Upper lobe of left lung (tissue), 6 donors: ENCODE data around the gene ATF6B. TPM values are rescaled to one million over a fixed set of nuclear protein-coding genes. Genes with fewer than 3 reads are reported as not detected.

Experiments used
- ATAC-seq, 2 donors: fragments of 200-7000 bp; cut with Tn5 transposase; one replicate each; pipeline ENCODE4 v1.9.1; 2022; ENCODE audit warnings: mild to moderate bottlenecking in 2 of 2, moderate library complexity in 2 of 2; ENCODE audit not compliant: low FRiP score in 2 of 2
- DNase-seq, 2 donors: peaks; one replicate each; pipeline ENCODE4 v3.0.0-alpha.2; 2019 to 2020
- H3K27ac ChIP-seq, 4 donors: fragments of 200-600 bp; sonication (generic); one replicate each; pipeline ENCODE4 v1.5.1; 2016 to 2019
- H3K27me3 ChIP-seq, 4 donors: fragments of 200-600 bp; sonication (generic); one replicate each; pipeline ENCODE4 v1.5.1; 2017 to 2019
- H3K36me3 ChIP-seq, 4 donors: fragments of 200-600 bp; sonication (generic); one replicate each; pipeline ENCODE4 v1.5.1; 2016 to 2019
- H3K4me1 ChIP-seq, 4 donors: fragments of 200-600 bp; sonication (generic); one replicate each; pipeline ENCODE4 v1.5.1; 2018 to 2019
- H3K4me3 ChIP-seq, 4 donors: fragments of 200-600 bp; sonication (generic); one replicate each; pipeline ENCODE4 v1.5.1; 2017 to 2019; ENCODE audit warnings: mild to moderate bottlenecking in 2 of 4, moderate library complexity in 1 of 4
- H3K9me3 ChIP-seq, 4 donors: fragments of 200-600 bp; sonication (generic); one replicate each; pipeline ENCODE4 v1.5.1; 2018 to 2019
- CTCF ChIP-seq, 6 experiments: fragments of 450-650 bp in 4 of 6; fragments of 200-600 bp in 2 of 6; sonication (generic) in 2 of 6; IDR thresholded peaks; one replicate each; pipeline ENCODE4 v1.5.1; 2016 to 2019; ENCODE audit warnings: antibody characterized with exemption in 6 of 6
- EP300 ChIP-seq, 4 donors: sonication (generic); formaldehyde crosslinking; IDR thresholded peaks; one replicate each; pipeline ENCODE4 v1.5.1; 2017; ENCODE audit warnings: antibody characterized with exemption in 4 of 4, control low read depth in 2 of 4
- POLR2A ChIP-seq, 4 donors: fragments of 450-650 bp; IDR thresholded peaks; one replicate each; pipeline ENCODE4 v1.5.1; 2016 to 2017; ENCODE audit warnings: antibody characterized with exemption in 4 of 4, mild to moderate bottlenecking in 2 of 4
- POLR2AphosphoS5 ChIP-seq, 2 donors: sonication (generic); formaldehyde crosslinking; IDR thresholded peaks; one replicate each; pipeline ENCODE4 v1.5.1; 2017; ENCODE audit warnings: antibody characterized with exemption in 2 of 2
- WGBS, 2 donors: methylation state at CpG; one replicate each; pipeline ENCODE4 v1.1.5; 2017 to 2018; 5-methylcytosine and 5-hydroxymethylcytosine counted together
- total RNA-seq, 6 donors: library from RNA; depleted of rRNA in 4 of 6; stranded (reverse); fragments of >200 nt in 4 of 6; gene quantifications; one replicate each; pipeline versions ENCODE4 v1.1.0 to v1.2.1, GENCODE V29; 2016 to 2021
- donor health status: DM: no; HTN: no; CAD: no; lungs with moderate emphysema.
- donor health status: DM: no; HTN: yes; CAD: no; lungs with severe emphysema.

The ATF6B gene
- total RNA-seq, 6 donors from 2014 or later: 35.3 to 230 (median 95.8) TPM

- H3K4me1 ChIP-seq: peaks cover 70 to 91% (median 79%) of the 10 kb centered on the region in 4 donors
- 41 to 65% methylated on average over 7 of the region's 7 CpGs for WGBS, 2 donors
- no peak for DNase-seq
- peaks cover 6 to 19% (median 13%) of the 10 kb centered on the region in 4 donors for H3K36me3 ChIP-seq
- peaks cover 0 to 1% (median 0%) of the 10 kb centered on the region in 4 donors for H3K27me3 ChIP-seq
- peak in 1 of 2 donors; percentile 14 for ATAC-seq
- H3K27ac ChIP-seq: peak overlapping the region; percentile 79 to 86 (median 84)
- H3K4me3 ChIP-seq: no peak overlapping the region
- no peak for TF ChIP-seq EP300 (IDR thresholded peaks at IDR 0.05)
- peak in 1 of 4 donors; percentile 4 for TF ChIP-seq POLR2A (IDR thresholded peaks at IDR 0.05)
- no peak for TF ChIP-seq POLR2AphosphoS5 (IDR thresholded peaks at IDR 0.05)
- TF ChIP-seq CTCF (IDR thresholded peaks at IDR 0.05): no peak
- H3K9me3 ChIP-seq: no peaks in the 10 kb centered on the region
Observed at GRCh38 chr6:32111424-32112066, 16.5 kb downstream of the ATF6B start.

- TF ChIP-seq CTCF (IDR thresholded peaks at IDR 0.05): no peak
- TF ChIP-seq EP300 (IDR thresholded peaks at IDR 0.05): no peak
- TF ChIP-seq POLR2A (IDR thresholded peaks at IDR 0.05): no peak
- TF ChIP-seq POLR2AphosphoS5 (IDR thresholded peaks at IDR 0.05): peak in 1 of 2 donors; percentile 65
- H3K9me3 ChIP-seq: no peaks in the 10 kb centered on the region
- peaks cover 75 to 92% (median 83%) of the 10 kb centered on the region in 4 donors for H3K4me1 ChIP-seq
- DNase-seq (no peak), ATAC-seq (peak in 1 of 2 donors; percentile 7)
- H3K4me3 ChIP-seq: no peak overlapping the region
- peak overlapping the region; percentile 79 to 86 (median 84) for H3K27ac ChIP-seq
- H3K36me3 ChIP-seq: peaks cover 0 to 10% (median 3%) of the 10 kb centered on the region in 4 donors
- no peaks in the 10 kb centered on the region for H3K27me3 ChIP-seq
- WGBS, 2 donors: 42 to 52% methylated on average over 4 to 7 of the region's 7 CpGs
Observed at GRCh38 chr6:32110632-32111031, 17.4 kb downstream of the ATF6B start.

- no peak for TF ChIP-seq POLR2AphosphoS5 (IDR thresholded peaks at IDR 0.05)
- TF ChIP-seq POLR2A (IDR thresholded peaks at IDR 0.05): no peak
- no peak for TF ChIP-seq EP300 (IDR thresholded peaks at IDR 0.05)
- TF ChIP-seq CTCF (IDR thresholded peaks at IDR 0.05): no peak
- Histone ChIP-seq H3K4me1 (peaks cover 69 to 86% (median 81%) of the 10 kb centered on the region in 4 donors), H3K9me3 (no peaks in the 10 kb centered on the region), H3K27ac (peak overlapping the region; percentile 79 to 86 (median 84)), H3K27me3 (no peaks in the 10 kb centered on the region), H3K36me3 (peaks cover 0 to 1% (median 0%) of the 10 kb centered on the region in 4 donors), H3K4me3 (peak overlapping the region in 2 of 4 donors; percentile 46 to 49)
- no peak for ATAC-seq
- DNase-seq: no peak
- WGBS, 2 donors: 35 to 60% methylated on average over 6 of the region's 6 CpGs
Observed at GRCh38 chr6:32109765-32110160, 18.3 kb downstream of the ATF6B start.

GRCh38 chr6:32109114-32109764 lies 18.8 kb downstream of the ATF6B start, which contains the start of gene TNXB:
Gene TNXB, minus strand, starts transcription at chr6:32109338. Its CDS starts 11,140 bp downstream, at chr6:32098198.
- no peaks in the 10 kb centered on the region for H3K36me3 ChIP-seq
- ATAC-seq: peak; percentile 6 to 54
- H3K4me3 ChIP-seq: peak within 1 kb of the TSS; percentile 8 to 49 (median 43)
- H3K27ac ChIP-seq: peak within 1 kb of the TSS; percentile 79 to 86 (median 84)
- TF ChIP-seq POLR2A (IDR thresholded peaks at IDR 0.05) (peak in 2 of 4 donors; percentile 23 to 47), POLR2AphosphoS5 (IDR thresholded peaks at IDR 0.05) (peak; percentile 74 to 77), EP300 (IDR thresholded peaks at IDR 0.05) (no peak)
- no peaks in the 10 kb centered on the region for H3K9me3 ChIP-seq
- no peak for DNase-seq
- no peaks in the 10 kb centered on the region for H3K27me3 ChIP-seq
- WGBS, 2 donors: 5 to 28% methylated on average over 2 to 12 of the region's 12 CpGs
- H3K4me1 ChIP-seq: peaks cover 64 to 81% (median 78%) of the 10 kb centered on the region in 4 donors

DNA sequence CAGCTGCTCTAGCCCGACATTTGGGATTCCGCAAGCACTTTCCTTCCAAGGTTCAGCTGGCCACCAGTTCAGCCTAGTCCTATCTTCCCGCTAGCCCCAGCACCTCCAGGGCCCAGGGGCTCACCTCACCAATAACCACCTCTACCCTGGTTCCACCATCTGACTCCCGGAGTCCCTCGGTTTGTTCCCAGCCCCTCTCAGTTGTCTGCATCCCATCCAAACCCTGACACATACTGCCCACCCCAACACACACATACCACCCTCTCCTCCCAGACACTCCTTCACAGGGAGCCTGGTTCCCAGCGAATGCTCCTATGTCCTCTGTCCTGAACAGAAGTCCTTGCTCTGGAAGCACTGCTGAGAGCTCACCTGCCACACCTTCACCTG lies 19.3 kb downstream of the ATF6B start:
- TF ChIP-seq CTCF (IDR thresholded peaks at IDR 0.05): no peak
- no peak for TF ChIP-seq POLR2AphosphoS5 (IDR thresholded peaks at IDR 0.05)
- no peak for TF ChIP-seq POLR2A (IDR thresholded peaks at IDR 0.05)
- no peak for TF ChIP-seq EP300 (IDR thresholded peaks at IDR 0.05)
- 31 to 32% methylated on average over 6 of the region's 6 CpGs for WGBS, 2 donors
- Histone ChIP-seq H3K27ac (peak overlapping the region; percentile 79 to 86 (median 84)), H3K9me3 (no peaks in the 10 kb centered on the region), H3K27me3 (no peaks in the 10 kb centered on the region), H3K4me3 (peak overlapping the region; percentile 8 to 49 (median 43)), H3K4me1 (peaks cover 59 to 76% (median 73%) of the 10 kb centered on the region in 4 donors), H3K36me3 (no peaks in the 10 kb centered on the region)
- no peak for ATAC-seq
- DNase-seq: no peak
